H54 (cell line): ENCODE data around the gene CLNS1A.
"Not testable (repeated sequence)": the region's sequence is repeated elsewhere in the genome, so short reads cannot be mapped to it uniquely, and the experiment has no call there.

ENCODE experiments used
- DNase-seq: peaks from one replicate; pipeline ENCODE4 v3.0.0; 2011; ENCODE audit warnings: low spot score, mixed read lengths; ENCODE audit not compliant: insufficient read length
- FAIRE-seq: peaks from 3 replicates; lab custom pipeline; 2011; peaks lifted over from hg19 to GRCh38; lab: Jason Lieb, UNC
- POLR2A ChIP-seq: IDR thresholded peaks from 2 replicates; pipeline ENCODE4 v1.6.1; 2011; ENCODE audit warnings: low read depth, mild to moderate bottlenecking, low read length

Gene CLNS1A

DNA sequence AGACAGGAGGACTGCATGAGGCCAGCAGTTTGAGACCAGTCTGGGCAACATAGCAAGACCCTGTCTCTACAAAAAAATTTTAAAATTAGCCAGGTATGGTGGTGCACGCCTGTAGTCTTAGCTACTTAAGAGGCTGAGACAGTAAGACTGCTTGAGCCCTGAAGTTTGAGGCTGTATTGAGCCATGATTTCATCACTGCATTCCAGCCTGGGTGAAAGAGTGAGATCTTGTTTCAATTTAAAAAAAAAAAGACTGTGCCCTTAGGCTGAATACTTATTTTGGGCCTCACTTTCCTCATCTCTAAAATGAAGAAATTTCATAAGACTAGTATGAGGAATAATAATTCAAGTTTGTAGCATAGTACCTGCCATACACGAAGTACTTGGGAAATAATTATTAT lies 41.0 kb downstream of the CLNS1A start:
- TF ChIP-seq POLR2A = no peak
- FAIRE-seq = no peak
- no peak for DNase-seq

DNA sequence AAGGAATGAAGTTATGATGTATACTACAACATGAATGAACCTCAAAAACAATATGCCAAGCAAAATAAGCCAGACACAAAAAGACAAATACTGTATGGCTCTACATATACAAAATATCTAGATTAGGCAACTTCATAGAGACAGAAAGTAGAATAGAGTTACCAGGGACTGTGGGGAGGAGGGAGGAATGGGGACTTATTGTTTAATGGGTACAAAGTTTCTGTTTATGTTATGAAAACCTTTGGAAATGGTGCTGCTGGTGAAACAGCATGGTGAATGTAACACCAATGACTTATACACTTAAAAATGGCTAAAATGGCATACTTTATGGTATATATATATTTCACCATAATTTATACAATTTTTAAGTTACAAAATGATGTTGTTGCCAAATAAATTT lies 43.7 kb downstream of the CLNS1A start:
- no peak for TF ChIP-seq POLR2A
- FAIRE-seq (no peak), DNase-seq (no peak)

- DNase-seq = no peak
- TF ChIP-seq POLR2A = no peak
- FAIRE-seq = no peak
These were observed 44.9 kb downstream of the CLNS1A start for GRCh38 chr11:77592727-77593126.

GRCh38 chr11:77590194-77590782 lies 47.3 kb downstream of the CLNS1A start:
- FAIRE-seq = no peak
- no peak for DNase-seq
- no peak for TF ChIP-seq POLR2A

DNA sequence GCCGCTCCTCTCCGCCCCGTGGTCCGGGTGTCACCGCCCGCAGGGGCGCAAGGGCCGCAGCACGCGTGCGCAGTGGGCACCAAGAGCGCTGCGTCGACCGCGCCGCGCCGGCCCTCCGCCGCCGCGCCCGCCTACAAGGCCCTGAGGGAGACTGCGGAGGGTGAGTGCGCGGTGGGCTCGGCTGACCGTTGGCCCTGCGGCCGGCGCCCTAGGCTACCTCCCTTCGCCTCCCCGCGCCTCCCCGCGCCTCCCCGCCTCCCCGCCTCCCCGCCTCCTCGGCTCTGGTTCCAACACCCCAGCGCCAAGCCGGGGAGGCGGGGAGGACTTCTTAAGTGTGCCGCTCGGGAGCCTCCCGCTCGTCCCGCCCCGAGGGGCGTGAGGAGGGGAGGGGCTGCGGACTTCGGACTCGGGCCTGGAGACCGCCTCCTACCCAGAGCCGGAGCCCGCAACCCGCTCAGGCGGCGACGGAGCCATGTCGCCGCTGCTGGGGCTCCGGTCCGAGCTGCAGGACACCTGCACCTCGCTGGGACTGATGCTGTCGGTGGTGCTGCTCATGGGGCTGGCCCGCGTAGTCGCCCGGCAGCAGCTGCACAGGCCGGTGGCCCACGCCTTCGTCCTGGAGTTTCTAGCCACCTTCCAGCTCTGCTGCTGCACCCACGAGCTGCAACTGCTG lies 47.9 kb downstream of the CLNS1A start, which contains the start of gene AQP11:
TSS of gene AQP11 (plus strand) at position 433 of the 673 bp plus-strand sequence. CDS start at position 473, 40 bp downstream.
- no peak for FAIRE-seq

GRCh38 chr11:77589181-77589520 lies 48.4 kb downstream of the CLNS1A start:
- no peak for TF ChIP-seq POLR2A
- DNase-seq (no peak), FAIRE-seq (peak; percentile 15)

More for the DNA sequence above, 47.9 kb downstream of the CLNS1A start, which contains the start of gene AQP11:
- DNase-seq = peak; percentile 88
- peak; percentile 73 for TF ChIP-seq POLR2A

GRCh38 chr11:77580712-77581337 lies 56.8 kb downstream of the CLNS1A start:
- TF ChIP-seq POLR2A = no peak
- no peak for FAIRE-seq
- no peak for DNase-seq

DNA sequence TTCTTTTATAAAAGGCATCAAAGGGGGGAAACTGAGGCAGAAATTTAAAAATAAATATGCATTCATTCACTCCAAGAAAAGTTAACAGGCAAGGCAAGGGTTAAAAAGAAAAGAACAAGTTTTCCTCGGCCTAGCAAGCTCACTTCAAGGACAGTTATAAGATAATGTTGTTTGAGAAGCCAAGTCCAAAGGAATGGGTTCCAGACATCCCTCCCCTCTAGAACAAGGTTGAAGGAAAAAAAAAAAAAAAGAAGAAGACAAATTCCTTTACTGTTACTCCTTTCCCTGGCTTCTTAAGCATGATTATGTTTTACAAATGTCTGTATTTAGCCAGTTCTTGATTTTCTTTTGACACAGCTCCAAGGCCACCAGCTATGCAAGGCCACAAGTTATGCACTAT lies 62.2 kb downstream of the CLNS1A start:
- FAIRE-seq, DNase-seq: not testable (repeated sequence)

DNA sequence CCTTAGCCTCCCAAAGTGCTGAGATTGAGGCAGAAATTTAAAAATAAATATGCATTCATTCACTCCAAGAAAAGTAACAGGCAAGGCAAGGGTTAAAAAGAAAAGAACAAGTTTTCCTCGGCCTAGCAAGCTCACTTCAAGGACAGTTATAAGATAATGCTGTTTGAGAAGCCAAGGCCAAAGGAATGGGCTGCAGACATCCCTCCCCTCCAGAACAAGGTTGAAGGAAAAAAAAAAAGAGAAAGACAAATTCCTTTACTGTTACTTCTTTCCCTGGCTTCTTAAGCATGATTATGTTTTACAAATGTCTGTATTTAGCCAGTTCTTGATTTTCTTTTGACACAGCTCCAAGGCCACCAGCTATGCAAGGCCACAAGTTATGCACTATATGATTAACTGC lies 66.7 kb downstream of the CLNS1A start:
- FAIRE-seq, DNase-seq: not testable (repeated sequence)

- no peak for TF ChIP-seq POLR2A
- FAIRE-seq = no peak
- no peak for DNase-seq
These were observed 67.9 kb downstream of the CLNS1A start for GRCh38 chr11:77569676-77570070.

GRCh38 chr11:77568916-77569675 lies 68.5 kb downstream of the CLNS1A start:
- FAIRE-seq (no peak), DNase-seq (no peak)
- TF ChIP-seq POLR2A = no peak

GRCh38 chr11:77568306-77568705 lies 69.3 kb downstream of the CLNS1A start:
- FAIRE-seq = no peak
- DNase-seq = no peak
- no peak for TF ChIP-seq POLR2A
